Stimulated activated effector memory CD8-positive, alpha-beta T cell treated with anti-CD3 and anti-CD28 coated beads, Interleukin-12 subunit alpha, Interleukin-12 subunit beta, amount 100 ng/mL, for 72 hours (primary cell): ENCODE data around the gene CASTOR2.
A peak's percentile ranks its signal among the peaks of the same experiment; 100 is the strongest.
"Not testable (repeated sequence)": the region's sequence is repeated elsewhere in the genome, so short reads cannot be mapped to it uniquely, and the experiment has no call there.

Experiments used
- ATAC-seq: fragments of 150-1000 bp; cut with Tn5 transposase; 2 replicates; pipeline ENCODE4 v1.10.0; 2021
- DNase-seq, 2 donors: peaks; one replicate each; pipeline ENCODE4 v3.0.0; 2021 to 2022; ENCODE audit warnings: low spot score in 2 of 2
- H3K27ac Mint-ChIP-seq: one replicate; pipeline ENCODE4 v1.8.0; 2022; ENCODE audit warnings: mild to moderate bottlenecking, mixed read lengths
- H3K36me3 Mint-ChIP-seq: one replicate; pipeline ENCODE4 v1.8.0; 2022; ENCODE audit warnings: mild to moderate bottlenecking, mixed read lengths
- H3K4me1 Mint-ChIP-seq: one replicate; pipeline ENCODE4 v1.8.0; 2022; ENCODE audit warnings: mixed read lengths
- H3K4me3 Mint-ChIP-seq: one replicate; pipeline ENCODE4 v1.8.0; 2022; ENCODE audit warnings: mild to moderate bottlenecking, mixed read lengths
- H3K9me3 Mint-ChIP-seq: one replicate; pipeline ENCODE4 v1.8.0; 2022; ENCODE audit warnings: mixed read lengths

The CASTOR2 gene

GRCh38 chr7:75058406-75058805 is 93.9 kb downstream of the CASTOR2 start:
- Mint-ChIP-seq H3K36me3 (peaks cover 100% of the 10 kb centered on the region), H3K4me1 (peaks cover 12% of the 10 kb centered on the region), H3K27ac (no peak overlapping the region), H3K9me3 (no peaks in the 10 kb centered on the region), H3K4me3 (no peak overlapping the region)
- DNase-seq (no peak), ATAC-seq (no peak)

- Mint-ChIP-seq H3K27ac (no peak overlapping the region), H3K4me3 (no peak overlapping the region), H3K9me3 (no peaks in the 10 kb centered on the region), H3K4me1 (peaks cover 12% of the 10 kb centered on the region), H3K36me3 (peaks cover 100% of the 10 kb centered on the region)
- DNase-seq (no peak), ATAC-seq (no peak)
Measured at GRCh38 chr7:75064291-75064690, 99.8 kb downstream of the CASTOR2 start.

GRCh38 chr7:75064801-75065200 is 100.3 kb downstream of the CASTOR2 start:
- Mint-ChIP-seq H3K27ac (no peak overlapping the region), H3K4me3 (no peak overlapping the region), H3K9me3 (no peaks in the 10 kb centered on the region), H3K4me1 (peaks cover 12% of the 10 kb centered on the region), H3K36me3 (peaks cover 100% of the 10 kb centered on the region)
- no peak for ATAC-seq
- DNase-seq, result no peak

- no peak overlapping the region for H3K4me3 Mint-ChIP-seq
- H3K4me1 Mint-ChIP-seq, result peaks cover 8% of the 10 kb centered on the region
- DNase-seq (no peak), ATAC-seq (no peak)
- H3K9me3 Mint-ChIP-seq, result no peaks in the 10 kb centered on the region
- no peak overlapping the region for H3K27ac Mint-ChIP-seq
- peaks cover 98% of the 10 kb centered on the region for H3K36me3 Mint-ChIP-seq
Measured at GRCh38 chr7:75066521-75066920, 102.0 kb downstream of the CASTOR2 start.

- Mint-ChIP-seq H3K9me3 (no peaks in the 10 kb centered on the region), H3K4me1 (peaks cover 5% of the 10 kb centered on the region), H3K4me3 (peak overlapping the region; percentile 90), H3K36me3 (peaks cover 40% of the 10 kb centered on the region), H3K27ac (peak overlapping the region; percentile 95)
- DNase-seq, result no peak
- no peak for ATAC-seq
Measured at GRCh38 chr7:75072981-75073283, 108.4 kb downstream of the CASTOR2 start.

GRCh38 chr7:75074262-75074641 is 109.7 kb downstream of the CASTOR2 start:
- H3K9me3 Mint-ChIP-seq, DNase-seq, ATAC-seq, H3K4me1 Mint-ChIP-seq: not testable (repeated sequence)
- Mint-ChIP-seq H3K27ac (peak overlapping the region; percentile 95), H3K36me3 (peaks cover 27% of the 10 kb centered on the region), H3K4me3 (peak overlapping the region; percentile 90)
